HepG2 (cell line): Measurements from ENCODE around the gene OR6C76. TPM values are rescaled to one million over a fixed set of nuclear protein-coding genes. Genes with fewer than 3 reads are reported as not detected.
"Not testable (repeated sequence)": the region's sequence is repeated elsewhere in the genome, so short reads cannot be mapped to it uniquely, and the experiment has no call there.

ENCODE experiments used
- ATAC-seq: fragments of 200-7000 bp; cut with Tn5 transposase; 3 replicates; pipeline ENCODE4 v1.9.1; 2020; ENCODE audit warnings: mild to moderate bottlenecking, moderate library complexity
- BruUV-seq: library from RNA; stranded (reverse); fragments of 400-500 nt; replicated peaks from 2 replicates; lab custom pipeline; 2021; lab: Mats Ljungman, UMichigan
- CTCF ChIA-PET: fragments of 300-600 bp; formaldehyde crosslinking; extraction: SDS; loops from one replicate; lab custom pipeline; 2021; ENCODE audit warnings: low total read pairs, inconsistent platforms, low intra/inter-chr PET ratio; lab: Yijun Ruan, JAX
- POLR2A ChIA-PET: fragments of 350-600 bp; sonication (Branson Sonifier 250); formaldehyde crosslinking; loops from one replicate; lab custom pipeline; 2020; ENCODE audit warnings: antibody characterized with exemption, inconsistent platforms; lab: Yijun Ruan, JAX
- DNase-seq: peaks from one replicate; pipeline ENCODE4 v3.0.0-alpha.2; 2015; ENCODE audit warnings: low spot score
- FAIRE-seq: peaks from 3 replicates; lab custom pipeline; 2011; peaks lifted over from hg19 to GRCh38; lab: Jason Lieb, UNC
- H2AFZ ChIP-seq: one replicate; pipeline ENCODE4 v1.6.1; 2011; ENCODE audit warnings: low read length, inconsistent platforms
- H3K27ac ChIP-seq: fragments of 300-600 bp; 3 replicates; pipeline ENCODE4 v1.8.0; 2011; ENCODE audit warnings: mixed run types, mild to moderate bottlenecking, mixed read lengths, low read length, inconsistent platforms; ENCODE audit not compliant: insufficient read depth; ENCODE audit errors: extremely low read length
- H3K27me3 ChIP-seq, 2 experiments: fragments of 200-600 bp in 1 of 2; 2 replicates in 1 of 2; 3 replicates in 1 of 2; pipeline versions ENCODE4 v1.6.0 to v1.8.0; 2011; ENCODE audit warnings: low read length in 2 of 2, mild to moderate bottlenecking in 2 of 2, moderate library complexity in 2 of 2, inconsistent platforms in 1 of 2; ENCODE audit not compliant: insufficient read depth in 2 of 2, control insufficient read depth in 1 of 2
- H3K36me3 ChIP-seq, 2 experiments: fragments of 200-600 bp in 1 of 2; replicated peaks in 1 of 2; 2 replicates in 1 of 2; 3 replicates in 1 of 2; pipeline versions ENCODE4 v1.5.1 to v1.8.0; 2011; ENCODE audit warnings: low read length in 2 of 2, inconsistent platforms in 1 of 2; ENCODE audit not compliant: insufficient read depth in 2 of 2, control insufficient read depth in 1 of 2
- H3K4me1 ChIP-seq: 2 replicates; pipeline ENCODE4 v1.5.1; 2012; ENCODE audit warnings: low read length, inconsistent platforms; ENCODE audit not compliant: insufficient read depth
- H3K4me2 ChIP-seq: 2 replicates; pipeline ENCODE4 v1.6.0; 2011; ENCODE audit warnings: low read depth, low read length, inconsistent platforms
- H3K4me3 ChIP-seq, 3 experiments: fragments of 200-600 bp in 1 of 3; sonication (generic), shearing (Covaris generic) in 1 of 3; replicated peaks in 1 of 3; 2 replicates each; pipeline ENCODE4 v1.5.1; 2011 to 2016; ENCODE audit warnings: low read length in 3 of 3, inconsistent platforms in 2 of 3, low read depth in 2 of 3, mild to moderate bottlenecking in 2 of 3, control low read depth in 1 of 3, mixed read lengths in 1 of 3; ENCODE audit not compliant: insufficient read depth in 1 of 3
- H3K79me2 ChIP-seq: one replicate; pipeline ENCODE4 v1.6.1; 2011; ENCODE audit warnings: low read length, inconsistent platforms; ENCODE audit not compliant: insufficient read depth
- H3K9ac ChIP-seq: 2 replicates; pipeline ENCODE4 v1.6.0; 2011; ENCODE audit warnings: mild to moderate bottlenecking, low read depth, low read length, inconsistent platforms; ENCODE audit not compliant: insufficient read depth
- H3K9me3 ChIP-seq: 2 replicates; pipeline ENCODE4 v1.5.1; 2012; ENCODE audit warnings: mild to moderate bottlenecking, low read length
- H4K20me1 ChIP-seq: 2 replicates; pipeline ENCODE4 v1.6.0; 2011; ENCODE audit warnings: inconsistent platforms, mild to moderate bottlenecking, low read length, moderate library complexity; ENCODE audit not compliant: insufficient read depth
- AGO1 ChIP-seq: fragments of 200-400 bp; formaldehyde crosslinking; IDR thresholded peaks from 2 replicates; pipeline ENCODE4 v1.6.1; 2017; ENCODE audit warnings: mild to moderate bottlenecking, low read depth, low read length, moderate library complexity; ENCODE audit not compliant: poor library complexity, severe bottlenecking
- CCAR2 ChIP-seq: fragments of 200-400 bp; formaldehyde crosslinking; optimal IDR thresholded peaks from 2 replicates; pipeline ENCODE3; 2018; ENCODE audit warnings: low read depth, mild to moderate bottlenecking, low read length, moderate library complexity
- CCDC6 ChIP-seq: sonication (generic); formaldehyde crosslinking; IDR thresholded peaks from 2 replicates; pipeline ENCODE4 v1.8.1; 2022; ENCODE audit warnings: mild to moderate bottlenecking, missing genetic modification reagents, moderate library complexity
- DNMT3B ChIP-seq: conservative IDR thresholded peaks from 2 replicates; pipeline ENCODE4 v1.6.1; 2016; ENCODE audit warnings: missing biosample characterization, control low read depth
- JDP2 ChIP-seq: sonication (generic); formaldehyde crosslinking; IDR thresholded peaks from 2 replicates; pipeline ENCODE4 v1.8.1; 2022; ENCODE audit warnings: missing genetic modification reagents, borderline replicate concordance
- KLF15 ChIP-seq: sonication (generic); formaldehyde crosslinking; IDR thresholded peaks from 2 replicates; pipeline ENCODE4 v1.8.1; 2023; ENCODE audit warnings: borderline replicate concordance, mild to moderate bottlenecking, inconsistent platforms, missing genetic modification reagents, mixed read lengths
- MIXL1 ChIP-seq: IDR thresholded peaks from 2 replicates; pipeline ENCODE4 v1.6.1; 2016
- POLR2A ChIP-seq, 2 experiments: IDR thresholded peaks; 2 replicates each; pipeline ENCODE4 v1.6.1; 2011; ENCODE audit warnings: low read depth in 2 of 2, low read length in 2 of 2, mild to moderate bottlenecking in 1 of 2, moderate library complexity in 1 of 2; ENCODE audit not compliant: insufficient read depth in 1 of 2
- REPIN1 ChIP-seq: sonication (generic); formaldehyde crosslinking; IDR thresholded peaks from 2 replicates; pipeline ENCODE4 v1.8.0; 2022; ENCODE audit warnings: missing genetic modification reagents, low read depth, mild to moderate bottlenecking, borderline replicate concordance
- ZBTB7B ChIP-seq: sonication (generic); formaldehyde crosslinking; IDR thresholded peaks from 2 replicates; pipeline ENCODE4 v1.4.0; 2020; ENCODE audit warnings: missing genetic modification reagents
- ZFP90 ChIP-seq: sonication (generic); formaldehyde crosslinking; IDR thresholded peaks from 2 replicates; pipeline ENCODE4 v1.8.0; 2022; ENCODE audit warnings: missing genetic modification reagents, mild to moderate bottlenecking, inconsistent platforms, borderline replicate concordance
- ZNF205 ChIP-seq: IDR thresholded peaks from 2 replicates; pipeline ENCODE4 v1.6.1; 2018; ENCODE audit warnings: missing biosample characterization, missing genetic modification reagents
- ZNF605 ChIP-seq: sonication (generic); formaldehyde crosslinking; IDR thresholded peaks from 2 replicates; pipeline ENCODE4 v1.8.0; 2022; ENCODE audit warnings: mild to moderate bottlenecking, missing genetic modification reagents
- WGBS: methylation state at CpG from one replicate; pipeline ENCODE4 v1.1.6; 2017; ENCODE audit warnings: low lambda C conversion rate; 5-methylcytosine and 5-hydroxymethylcytosine counted together
- in situ Hi-C: cut with HindIII; loops from 2 replicates; pipeline ENCODE4 v1.10.0; 2017; ENCODE audit warnings: low pct_unique_long_range_greater_than_20kb; ENCODE audit not compliant: extremely low pct_ligation_motif_present
- intact Hi-C: fragments of 100-400 bp; cut with micrococcal nuclease; formaldehyde crosslinking; loops from one replicate; pipeline ENCODE4 v1.10.0; 2022; ENCODE audit not compliant: unreplicated experiment
- polyA plus RNA-seq, 8 experiments: library from polyadenylated mRNA; depleted of rRNA in 3 of 8; stranded (reverse) in 7 of 8; unstranded in 1 of 8; fragments of >200 nt; fragmentation: Illumina TruSeq in 4 of 8; extraction: Trizol in 4 of 8; gene quantifications; 2 replicates each; pipeline versions ENCODE4 v1.2.1 to v1.2.3, GENCODE V29; 2011 to 2016; ENCODE audit warnings: low read depth in 4 of 8, missing spikeins in 1 of 8, mixed read lengths in 1 of 8; ENCODE audit not compliant: insufficient read depth in 1 of 8
- total RNA-seq, 5 experiments: library from RNA; depleted of rRNA; stranded (reverse); fragments of >200 nt; fragmentation: Illumina TruSeq; extraction: Trizol; gene quantifications; 2 replicates each; pipeline ENCODE4 v1.2.3, GENCODE V29; 2016; ENCODE audit warnings: low read depth in 1 of 5
- TF ChIP-seq, protein P1 (sequence below): sonication (generic); formaldehyde crosslinking; IDR thresholded peaks from 2 replicates; pipeline ENCODE4 v1.9.0; 2021; ENCODE audit warnings: missing genetic modification reagents, borderline replicate concordance
- TF ChIP-seq, protein P2 (sequence below): sonication (generic); formaldehyde crosslinking; IDR thresholded peaks from 2 replicates; pipeline ENCODE4 v1.9.0; 2021; ENCODE audit warnings: missing genetic modification reagents, borderline replicate concordance

OR6C76 gene
- total and polyA plus RNA-seq, 2 of the 13 experiments (the other 11 are each of a cell fraction or from before 2014, with no cell fraction given): not detected

DNA sequence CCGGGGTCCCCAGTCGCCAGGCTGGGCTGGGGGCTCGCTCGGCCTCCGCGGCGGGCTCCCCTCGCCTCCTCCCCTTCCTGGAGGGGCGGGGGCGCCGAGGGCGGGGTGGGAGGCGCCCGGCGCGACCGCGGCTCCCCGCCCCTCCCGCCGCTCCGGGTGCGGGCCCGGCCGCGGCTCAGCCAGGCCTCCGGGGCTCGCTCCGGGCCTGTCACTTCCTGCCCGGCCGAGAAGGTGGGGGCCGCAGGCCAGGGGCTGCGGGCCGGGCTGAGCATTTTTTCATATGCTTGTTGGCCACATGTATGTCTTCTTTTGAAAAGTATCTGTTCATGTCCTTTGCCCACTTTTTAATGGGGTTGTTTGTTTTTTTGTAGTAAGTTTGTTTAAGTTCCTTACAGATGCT is 11.2 kb upstream of the OR6C76 start:
- BruUV-seq, H3K36me3 ChIP-seq, H3K27ac ChIP-seq, H2AFZ ChIP-seq, POLR2A ChIA-PET, H3K4me1 ChIP-seq, H3K27me3 ChIP-seq, in situ Hi-C loops, DNase-seq, H4K20me1 ChIP-seq, H3K9me3 ChIP-seq, intact Hi-C loops, FAIRE-seq, H3K9ac ChIP-seq, H3K79me2 ChIP-seq, CTCF ChIA-PET: not testable (repeated sequence)
- H3K4me2 ChIP-seq: peak overlapping the region; percentile 59
- H3K4me3 ChIP-seq: peak overlapping the region; percentile 18 to 34 (median 29); a peak in 4 of 6 replicates
- 0% methylated on average over 2 of the region's 34 CpGs for WGBS
- peak; percentile 78 for ATAC-seq

DNA sequence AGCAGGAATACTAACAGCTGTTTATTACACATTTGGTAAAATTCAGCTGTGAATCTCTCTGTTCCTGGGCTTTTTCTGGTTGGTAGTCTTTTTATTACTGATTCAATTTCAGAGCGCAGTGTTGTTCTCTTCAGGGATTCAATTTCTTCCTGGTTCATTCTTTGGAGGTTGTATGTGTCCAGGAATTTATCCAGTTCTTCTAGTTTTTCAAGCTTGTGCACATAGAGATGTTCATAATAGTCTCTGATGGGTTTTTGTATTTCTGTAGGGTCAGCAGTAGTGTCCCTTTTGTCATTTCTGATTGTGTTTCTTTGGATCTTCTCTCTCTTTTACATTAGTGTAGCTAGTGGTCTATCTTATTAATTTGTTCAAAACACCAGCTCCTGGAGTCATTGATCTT is 9.1 kb upstream of the OR6C76 start:
- WGBS: 50% methylated on average over 1 of the region's 1 CpG
- POLR2A ChIA-PET: no interaction called here
- TF ChIP-seq, protein P1, sequence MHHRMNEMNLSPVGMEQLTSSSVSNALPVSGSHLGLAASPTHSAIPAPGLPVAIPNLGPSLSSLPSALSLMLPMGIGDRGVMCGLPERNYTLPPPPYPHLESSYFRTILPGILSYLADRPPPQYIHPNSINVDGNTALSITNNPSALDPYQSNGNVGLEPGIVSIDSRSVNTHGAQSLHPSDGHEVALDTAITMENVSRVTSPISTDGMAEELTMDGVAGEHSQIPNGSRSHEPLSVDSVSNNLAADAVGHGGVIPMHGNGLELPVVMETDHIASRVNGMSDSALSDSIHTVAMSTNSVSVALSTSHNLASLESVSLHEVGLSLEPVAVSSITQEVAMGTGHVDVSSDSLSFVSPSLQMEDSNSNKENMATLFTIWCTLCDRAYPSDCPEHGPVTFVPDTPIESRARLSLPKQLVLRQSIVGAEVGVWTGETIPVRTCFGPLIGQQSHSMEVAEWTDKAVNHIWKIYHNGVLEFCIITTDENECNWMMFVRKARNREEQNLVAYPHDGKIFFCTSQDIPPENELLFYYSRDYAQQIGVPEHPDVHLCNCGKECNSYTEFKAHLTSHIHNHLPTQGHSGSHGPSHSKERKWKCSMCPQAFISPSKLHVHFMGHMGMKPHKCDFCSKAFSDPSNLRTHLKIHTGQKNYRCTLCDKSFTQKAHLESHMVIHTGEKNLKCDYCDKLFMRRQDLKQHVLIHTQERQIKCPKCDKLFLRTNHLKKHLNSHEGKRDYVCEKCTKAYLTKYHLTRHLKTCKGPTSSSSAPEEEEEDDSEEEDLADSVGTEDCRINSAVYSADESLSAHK: no peak
- TF ChIP-seq, protein P2, sequence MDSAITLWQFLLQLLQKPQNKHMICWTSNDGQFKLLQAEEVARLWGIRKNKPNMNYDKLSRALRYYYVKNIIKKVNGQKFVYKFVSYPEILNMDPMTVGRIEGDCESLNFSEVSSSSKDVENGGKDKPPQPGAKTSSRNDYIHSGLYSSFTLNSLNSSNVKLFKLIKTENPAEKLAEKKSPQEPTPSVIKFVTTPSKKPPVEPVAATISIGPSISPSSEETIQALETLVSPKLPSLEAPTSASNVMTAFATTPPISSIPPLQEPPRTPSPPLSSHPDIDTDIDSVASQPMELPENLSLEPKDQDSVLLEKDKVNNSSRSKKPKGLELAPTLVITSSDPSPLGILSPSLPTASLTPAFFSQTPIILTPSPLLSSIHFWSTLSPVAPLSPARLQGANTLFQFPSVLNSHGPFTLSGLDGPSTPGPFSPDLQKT: no peak
- TF ChIP-seq CCDC6 (CRISPR knock-in tag) (no peak), DNMT3B (CRISPR knock-in tag) (no peak), MIXL1 (CRISPR knock-in tag) (no peak), REPIN1 (CRISPR knock-in tag) (no peak), ZNF605 (CRISPR knock-in tag) (no peak), AGO1 (no peak), ZFP90 (CRISPR knock-in tag) (no peak), POLR2A (IDR thresholded peaks at IDR 0.05; ENCODE audit: insufficient read depth in 1 of 2, low read depth in 2 of 2, low read length in 2 of 2) (no peak), JDP2 (CRISPR knock-in tag) (no peak), CCAR2 (no peak), KLF15 (CRISPR knock-in tag) (no peak), ZBTB7B (no peak), ZNF205 (CRISPR knock-in tag) (no peak)
- TF ChIP-seq, all 625 proteins: peak for 0
- no peak overlapping the region for H3K27ac ChIP-seq
- FAIRE-seq: no peak
- no peaks in the 10 kb centered on the region for H3K79me2 ChIP-seq
- ATAC-seq: no peak
- no peak overlapping the region for H3K4me3 ChIP-seq
- no peak overlapping the region for H3K9ac ChIP-seq
- intact Hi-C loops: no loop called here
- no peaks in the 10 kb centered on the region for H3K36me3 ChIP-seq
- CTCF ChIA-PET: no interaction called here
- no peak overlapping the region for H2AFZ ChIP-seq
- no peak for DNase-seq
- in situ Hi-C loops: no loop called here
- no TSS peak for BruUV-seq
- H3K27me3 ChIP-seq: no peaks in the 10 kb centered on the region
- peaks cover 7% of the 10 kb centered on the region; the same call in 1 of the 2 replicates for H3K4me1 ChIP-seq
- no peak overlapping the region for H3K4me2 ChIP-seq
- H4K20me1 ChIP-seq: no peaks in the 10 kb centered on the region
- no peaks in the 10 kb centered on the region for H3K9me3 ChIP-seq
